Thyroid gland (tissue), 4 donors: ENCODE data around the gene NIPAL3. TPM values are rescaled to one million over a fixed set of nuclear protein-coding genes. Genes with fewer than 3 reads are reported as not detected.
"Not testable (repeated sequence)": the region's sequence is repeated elsewhere in the genome, so short reads cannot be mapped to it uniquely, and the experiment has no call there.

ENCODE experiments used
- DNase-seq, 2 donors: peaks; one replicate each; pipeline ENCODE4 v3.0.0-alpha.2; 2019
- H3K27ac ChIP-seq, 3 donors: fragments of 200-600 bp; sonication (generic); 1 replicate in 2 of 3; 2 replicates in 1 of 3; pipeline ENCODE4 v1.5.1; 2016 to 2019; ENCODE audit warnings: mild to moderate bottlenecking in 1 of 3, moderate library complexity in 1 of 3
- H3K27me3 ChIP-seq: fragments of 200-600 bp; sonication (generic); one replicate; pipeline ENCODE4 v1.5.1; 2019
- H3K36me3 ChIP-seq, 2 donors: fragments of 200-600 bp; sonication (generic); one replicate each; pipeline ENCODE4 v1.5.1; 2016 to 2019
- H3K4me1 ChIP-seq, 2 donors: fragments of 200-600 bp; sonication (generic); one replicate each; pipeline ENCODE4 v1.5.1; 2017 to 2019
- H3K4me3 ChIP-seq, 3 donors: fragments of 200-600 bp; sonication (generic); replicated peaks in 1 of 3; 1 replicate in 2 of 3; 2 replicates in 1 of 3; pipeline ENCODE4 v1.5.1; 2016; ENCODE audit warnings: mild to moderate bottlenecking in 1 of 3
- H3K9me3 ChIP-seq: fragments of 200-600 bp; sonication (generic); one replicate; pipeline ENCODE4 v1.5.1; 2017
- POLR2A ChIP-seq, 2 donors: fragments of 450-650 bp; IDR thresholded peaks; one replicate each; pipeline ENCODE4 v1.6.1; 2017; ENCODE audit warnings: antibody characterized with exemption in 2 of 2, mild to moderate bottlenecking in 2 of 2, moderate library complexity in 1 of 2
- WGBS, 2 donors: methylation state at CpG; one replicate each; pipeline ENCODE4 v1.1.5; 2017; 5-methylcytosine and 5-hydroxymethylcytosine counted together
- intact Hi-C: fragments of 100-400 bp; cut with DNase I; formaldehyde crosslinking; loops from one replicate; pipeline ENCODE4 v1.15.1; 2023
- total RNA-seq, 4 donors: library from RNA; depleted of rRNA; stranded (reverse); fragments of >200 nt; gene quantifications; one replicate each; pipeline ENCODE4 v1.2.3, GENCODE V29; 2016
- TF ChIP-seq, protein P1 (sequence below), 6 experiments: fragments of 200-600 bp in 3 of 6; fragments of 450-650 bp in 3 of 6; sonication (generic) in 3 of 6; IDR thresholded peaks; one replicate each; pipeline ENCODE4 v1.5.1; 2016 to 2019; ENCODE audit warnings: antibody characterized with exemption in 6 of 6, mild to moderate bottlenecking in 2 of 6, inconsistent platforms in 1 of 6, moderate library complexity in 1 of 6

The NIPAL3 gene
- total RNA-seq, 4 donors from 2014 or later = 71.2 to 145 (median 121) TPM

DNA sequence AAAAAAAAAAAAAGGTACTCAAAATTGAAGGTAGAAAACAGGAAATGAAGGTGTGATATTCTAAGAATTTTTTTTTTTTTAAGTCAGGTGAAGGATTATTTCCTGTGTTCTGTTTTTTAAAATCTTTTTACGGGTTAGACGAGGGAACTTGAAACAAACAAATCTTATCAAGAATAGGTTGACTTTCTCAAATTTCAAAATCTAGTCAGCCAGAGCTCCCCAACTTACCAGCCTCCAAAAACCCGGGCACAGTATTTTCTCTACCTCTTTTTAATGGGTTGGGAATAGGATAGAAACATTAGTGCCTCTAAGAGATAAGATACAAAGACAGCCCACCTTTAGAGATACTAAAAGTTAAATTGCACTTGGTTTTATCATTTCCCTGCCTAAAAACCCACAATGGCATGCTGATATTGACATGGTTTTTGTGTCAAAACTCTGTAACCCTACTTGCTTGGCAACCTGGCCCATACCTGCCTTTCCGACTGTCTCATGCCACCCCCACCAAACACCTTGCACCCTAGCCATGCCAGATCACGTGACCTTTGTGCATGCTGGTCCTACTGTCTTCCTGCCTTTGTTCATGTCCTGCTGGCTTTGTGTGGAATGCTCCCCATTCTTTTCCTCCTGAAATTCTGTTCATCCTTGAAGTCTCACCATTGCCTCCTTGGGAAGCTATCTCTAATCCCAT lies 91.2 kb downstream of the NIPAL3 start:
- Histone ChIP-seq H3K4me1 (peaks cover 6 to 15% of the 10 kb centered on the region in 2 donors), H3K27ac (no peak overlapping the region), H3K4me3 (no peak overlapping the region), H3K27me3 (no peaks in the 10 kb centered on the region), H3K36me3 (no peaks in the 10 kb centered on the region), H3K9me3 (no peaks in the 10 kb centered on the region)
- no peak for TF ChIP-seq POLR2A (IDR thresholded peaks at IDR 0.05)
- TF ChIP-seq, protein P1, sequence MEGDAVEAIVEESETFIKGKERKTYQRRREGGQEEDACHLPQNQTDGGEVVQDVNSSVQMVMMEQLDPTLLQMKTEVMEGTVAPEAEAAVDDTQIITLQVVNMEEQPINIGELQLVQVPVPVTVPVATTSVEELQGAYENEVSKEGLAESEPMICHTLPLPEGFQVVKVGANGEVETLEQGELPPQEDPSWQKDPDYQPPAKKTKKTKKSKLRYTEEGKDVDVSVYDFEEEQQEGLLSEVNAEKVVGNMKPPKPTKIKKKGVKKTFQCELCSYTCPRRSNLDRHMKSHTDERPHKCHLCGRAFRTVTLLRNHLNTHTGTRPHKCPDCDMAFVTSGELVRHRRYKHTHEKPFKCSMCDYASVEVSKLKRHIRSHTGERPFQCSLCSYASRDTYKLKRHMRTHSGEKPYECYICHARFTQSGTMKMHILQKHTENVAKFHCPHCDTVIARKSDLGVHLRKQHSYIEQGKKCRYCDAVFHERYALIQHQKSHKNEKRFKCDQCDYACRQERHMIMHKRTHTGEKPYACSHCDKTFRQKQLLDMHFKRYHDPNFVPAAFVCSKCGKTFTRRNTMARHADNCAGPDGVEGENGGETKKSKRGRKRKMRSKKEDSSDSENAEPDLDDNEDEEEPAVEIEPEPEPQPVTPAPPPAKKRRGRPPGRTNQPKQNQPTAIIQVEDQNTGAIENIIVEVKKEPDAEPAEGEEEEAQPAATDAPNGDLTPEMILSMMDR (IDR thresholded peaks at IDR 0.05) = no peak
- no peak for DNase-seq
- intact Hi-C loops = no loop called here
- 82 to 88% methylated on average over 5 of the region's 5 CpGs for WGBS, 2 donors

DNA sequence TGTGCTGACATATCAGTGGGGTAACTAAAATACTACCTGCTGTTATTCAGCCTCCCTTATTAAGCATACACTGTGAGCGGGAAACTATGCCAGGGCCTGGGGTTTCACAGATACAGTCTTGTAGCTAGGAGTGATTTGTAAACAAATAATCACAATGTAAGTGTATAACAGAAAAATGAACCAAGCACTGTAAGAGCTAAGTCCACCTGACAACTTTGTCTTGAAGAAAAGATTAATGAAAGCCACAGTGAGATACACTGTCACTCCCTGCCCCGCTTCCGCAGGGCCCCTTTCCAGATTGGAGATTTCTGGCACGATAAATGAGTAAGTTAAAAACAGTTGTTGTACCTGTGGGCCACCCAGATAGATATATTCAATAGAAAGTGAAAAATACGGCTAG lies 91.8 kb downstream of the NIPAL3 start:
- Histone ChIP-seq H3K27ac (no peak overlapping the region), H3K4me1 (peaks cover 6 to 14% of the 10 kb centered on the region in 2 donors), H3K27me3 (no peaks in the 10 kb centered on the region), H3K4me3 (no peak overlapping the region), H3K9me3 (no peaks in the 10 kb centered on the region), H3K36me3 (no peaks in the 10 kb centered on the region)
- intact Hi-C loops = no loop called here
- no peak for DNase-seq
- TF ChIP-seq POLR2A (IDR thresholded peaks at IDR 0.05) = no peak
- TF ChIP-seq, protein P1 (IDR thresholded peaks at IDR 0.05) = no peak
- WGBS, 2 donors = 96 to 97% methylated on average over 5 of the region's 5 CpGs

DNA sequence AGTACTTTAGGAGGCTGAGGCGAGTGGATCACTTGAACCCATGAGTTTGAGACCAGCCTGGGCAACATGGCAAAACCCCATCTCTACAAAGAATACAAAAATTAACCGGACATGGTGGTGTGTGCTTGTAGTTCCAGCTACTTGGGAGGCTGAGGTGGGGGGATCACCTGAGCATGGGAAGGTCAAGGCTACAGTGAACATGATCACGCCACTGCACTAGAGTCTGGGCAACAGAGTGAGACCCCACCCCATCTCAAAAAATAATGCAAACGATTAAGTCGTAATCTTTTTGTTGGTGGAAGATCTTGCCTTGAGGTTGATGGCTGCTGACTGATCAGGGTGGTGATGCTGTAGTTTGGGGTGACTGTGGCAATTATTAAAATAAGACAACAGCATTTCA lies 93.3 kb downstream of the NIPAL3 start:
- WGBS, 2 donors = 97 to 98% methylated on average over 5 of the region's 5 CpGs
- Histone ChIP-seq H3K27me3 (no peaks in the 10 kb centered on the region), H3K9me3 (no peaks in the 10 kb centered on the region), H3K4me1 (peaks cover 6 to 9% of the 10 kb centered on the region in 2 donors), H3K36me3 (no peaks in the 10 kb centered on the region), H3K4me3 (no peak overlapping the region), H3K27ac (no peak overlapping the region)
- DNase-seq = no peak
- no peak for TF ChIP-seq POLR2A (IDR thresholded peaks at IDR 0.05)
- TF ChIP-seq, protein P1 (IDR thresholded peaks at IDR 0.05) = no peak
- intact Hi-C loops = no loop called here

DNA sequence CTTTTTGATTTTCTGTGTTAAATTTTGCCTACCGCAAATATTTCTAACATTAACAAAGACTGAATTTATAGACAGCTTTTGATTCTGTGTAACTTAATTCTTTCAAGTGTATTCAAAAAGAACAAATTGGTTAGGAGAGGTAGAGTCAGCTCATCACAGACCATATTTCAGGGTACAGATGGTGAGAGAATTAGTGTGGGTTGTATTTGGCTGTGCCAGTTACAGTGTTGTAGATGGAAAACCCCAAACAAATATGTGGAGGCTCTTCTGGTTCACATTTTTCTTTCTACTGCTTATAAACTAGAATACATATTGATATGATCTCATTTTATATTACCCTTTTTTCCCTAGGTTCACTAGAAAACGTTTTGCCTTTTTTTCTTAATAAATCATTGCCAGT lies 98.1 kb downstream of the NIPAL3 start:
- WGBS, 2 donors = 66 to 76% methylated on average over 2 of the region's 2 CpGs

DNA sequence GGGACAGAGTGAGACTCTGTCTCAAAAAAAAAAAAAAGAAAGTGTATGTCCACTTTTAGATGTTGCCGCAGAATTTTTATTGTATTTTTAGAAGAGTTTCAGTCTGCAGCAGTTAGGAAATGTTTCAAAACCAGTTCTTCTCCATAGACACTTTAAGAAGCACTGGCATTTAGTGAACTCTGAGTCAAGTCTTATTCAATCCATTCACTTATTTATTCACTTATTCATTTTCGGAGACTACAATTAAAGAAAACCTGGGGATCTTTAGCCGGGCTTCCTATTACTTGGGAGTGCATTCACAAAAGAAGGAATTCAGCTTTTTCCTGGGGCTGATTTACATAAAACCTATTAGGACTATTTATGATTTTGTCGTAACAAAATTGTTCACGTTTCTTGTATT lies 99.3 kb downstream of the NIPAL3 start:
- no peak overlapping the region for H3K4me3 ChIP-seq
- no peak for DNase-seq
- 79 to 80% methylated on average over 5 of the region's 5 CpGs for WGBS, 2 donors
- peaks cover 0 to 13% of the 10 kb centered on the region in 2 donors for H3K4me1 ChIP-seq
- peak overlapping the region; percentile 33 to 66 (median 56) for H3K27ac ChIP-seq
- intact Hi-C loops = no loop called here
- H3K27me3 ChIP-seq = no peaks in the 10 kb centered on the region
- TF ChIP-seq, protein P1 (IDR thresholded peaks at IDR 0.05) = no peak
- no peak for TF ChIP-seq POLR2A (IDR thresholded peaks at IDR 0.05)
- no peaks in the 10 kb centered on the region for H3K36me3 ChIP-seq
- H3K9me3 ChIP-seq = no peaks in the 10 kb centered on the region

More for the DNA sequence above, 98.1 kb downstream of the NIPAL3 start:
- Histone ChIP-seq H3K27ac (no peak overlapping the region), H3K4me3 (no peak overlapping the region), H3K36me3 (no peaks in the 10 kb centered on the region), H3K9me3 (no peaks in the 10 kb centered on the region), H3K27me3 (no peaks in the 10 kb centered on the region), H3K4me1 (peaks cover 0 to 13% of the 10 kb centered on the region in 2 donors)
- intact Hi-C loops = no loop called here
- no peak for DNase-seq
- no peak for TF ChIP-seq POLR2A (IDR thresholded peaks at IDR 0.05)
- TF ChIP-seq, protein P1 (IDR thresholded peaks at IDR 0.05) = no peak

DNA sequence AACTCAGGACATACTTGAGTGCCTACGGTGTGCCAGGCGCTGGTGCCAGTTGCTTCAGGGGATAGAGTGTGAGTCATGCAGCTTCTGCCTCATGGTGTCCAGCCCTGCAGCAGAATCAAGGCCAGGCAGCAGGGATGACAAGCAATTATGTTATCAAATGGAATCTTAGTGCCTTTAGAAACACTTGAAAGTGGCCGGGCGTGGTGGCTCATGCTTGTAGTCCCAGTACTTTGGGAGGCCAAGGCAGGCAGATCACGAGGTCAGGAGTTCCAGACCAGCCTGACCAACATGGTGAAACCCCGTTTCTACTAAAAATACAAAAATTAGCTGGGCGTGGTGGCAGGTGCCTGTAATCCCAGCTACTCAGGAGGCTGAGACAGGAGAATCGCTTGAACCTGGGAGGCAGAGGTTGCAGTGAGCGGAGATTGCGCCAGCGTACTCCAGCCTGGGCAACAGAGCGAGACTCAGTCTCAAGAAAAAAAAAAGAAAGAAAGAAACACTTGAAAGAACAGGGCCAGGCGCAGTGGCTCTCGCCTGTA lies 100.1 kb downstream of the NIPAL3 start:
- H3K4me1 ChIP-seq = peaks cover 0 to 13% of the 10 kb centered on the region in 2 donors
- H3K9me3 ChIP-seq, H3K4me3 ChIP-seq, intact Hi-C loops, H3K36me3 ChIP-seq, H3K27me3 ChIP-seq: not testable (repeated sequence)
- peak overlapping the region; percentile 33 to 66 (median 56) for H3K27ac ChIP-seq
- peak; percentile 64 to 83 for DNase-seq
- WGBS, 2 donors = 89 to 94% methylated on average over 14 of the region's 14 CpGs
